Measurements from ENCODE around the gene BRSK1. TPM values are rescaled to one million over a fixed set of nuclear protein-coding genes. Genes with fewer than 3 reads are reported as not detected.

BRSK1 gene
- total and polyA plus RNA-seq, 9 donors = 1.9 to 11.3 (median 4.8) TPM

GRCh38 chr19:55336101-55336500, 52.3 kb downstream of the BRSK1 start:
- H3K36me3 ChIP-seq = no peaks in the 10 kb centered on the region
- no peaks in the 10 kb centered on the region for H3K27me3 ChIP-seq
- H3K27ac ChIP-seq = no peak overlapping the region
- no peak overlapping the region for H3K4me3 ChIP-seq
- intact Hi-C loops (cut with DNase I) = no loop called here
- H3K4me1 ChIP-seq (ENCODE audit: insufficient read depth) = peaks cover 6% of the 10 kb centered on the region
- DNase-seq = no peak
- 63 to 75% (median 66%) methylated on average over 7 of the region's 7 CpGs for WGBS, 3 donors
- H3K9me3 ChIP-seq = no peaks in the 10 kb centered on the region
- TF ChIP-seq CTCF (IDR thresholded peaks at IDR 0.05) (no peak), POLR2A (IDR thresholded peaks at IDR 0.05) (no peak), EP300 (IDR thresholded peaks at IDR 0.05) (no peak)

- 0% methylated on average over 60 to 63 of the region's 63 CpGs for WGBS, 3 donors
- TF ChIP-seq CTCF (IDR thresholded peaks at IDR 0.05) = peak; percentile 36 to 85 (median 77)
- peak; percentile 87 for TF ChIP-seq POLR2A (IDR thresholded peaks at IDR 0.05)
- no peak for TF ChIP-seq EP300 (IDR thresholded peaks at IDR 0.05)
- Histone ChIP-seq H3K27ac (peak within 1 kb of the TSS; percentile 66 to 70), H3K4me1 (ENCODE audit: insufficient read depth) (peaks cover 9% of the 10 kb centered on the region), H3K36me3 (no peaks in the 10 kb centered on the region), H3K9me3 (no peaks in the 10 kb centered on the region), H3K27me3 (no peaks in the 10 kb centered on the region), H3K4me3 (peak within 1 kb of the TSS; percentile 93)
- intact Hi-C loops (cut with DNase I) = no loop called here
- peak; percentile 100 for DNase-seq
Observed at GRCh38 chr19:55339105-55339888, 55.5 kb downstream of the BRSK1 start, which contains the start of gene KMT5C. Gene KMT5C, plus strand, starts transcription at chr19:55339876. Its CDS starts 2,061 bp downstream, at chr19:55341937.

- intact Hi-C loops (cut with DNase I) = loop anchor here in 1 of 4 donors (5.0 kb wide), 1 partner anchor 42 kb away; the partner anchor contains the start of gene TMEM238
- Histone ChIP-seq H3K9me3 (no peaks in the 10 kb centered on the region), H3K27ac (peak overlapping the region; percentile 64 to 70), H3K4me1 (ENCODE audit: insufficient read depth) (peaks cover 9% of the 10 kb centered on the region), H3K36me3 (no peaks in the 10 kb centered on the region), H3K4me3 (peak overlapping the region; percentile 93), H3K27me3 (no peaks in the 10 kb centered on the region)
- no peak for TF ChIP-seq POLR2A (IDR thresholded peaks at IDR 0.05)
- no peak for TF ChIP-seq CTCF (IDR thresholded peaks at IDR 0.05)
- no peak for TF ChIP-seq EP300 (IDR thresholded peaks at IDR 0.05)
- WGBS, 3 donors = 2% methylated on average over 39 to 44 of the region's 44 CpGs
- peak in 3 of 5 donors; percentile 35 to 64 (median 59) for DNase-seq
Observed at GRCh38 chr19:55339889-55340783, 56.3 kb downstream of the BRSK1 start.

- H3K4me3 ChIP-seq = peak overlapping the region; percentile 93
- 1 to 3% (median 2%) methylated on average over 24 of the region's 24 CpGs for WGBS, 3 donors
- DNase-seq = peak in 2 of 5 donors; percentile 35 to 54
- no peaks in the 10 kb centered on the region for H3K27me3 ChIP-seq
- H3K36me3 ChIP-seq = no peaks in the 10 kb centered on the region
- H3K4me1 ChIP-seq (ENCODE audit: insufficient read depth) = peaks cover 9% of the 10 kb centered on the region
- peak overlapping the region in 1 of 2 donors; percentile 70 for H3K27ac ChIP-seq
- intact Hi-C loops (cut with DNase I) = loop anchor here in 1 of 4 donors (5.0 kb wide), 1 partner anchor 42 kb away; the partner anchor contains the start of gene TMEM238
- H3K9me3 ChIP-seq = no peaks in the 10 kb centered on the region
- no peak for TF ChIP-seq POLR2A (IDR thresholded peaks at IDR 0.05)
- TF ChIP-seq CTCF (IDR thresholded peaks at IDR 0.05) = no peak
- no peak for TF ChIP-seq EP300 (IDR thresholded peaks at IDR 0.05)
Observed at GRCh38 chr19:55340784-55341147, 57.0 kb downstream of the BRSK1 start.
